Keratinocyte (primary cell): ENCODE measurements around the gene IFNA5. TPM values are rescaled to one million over a fixed set of nuclear protein-coding genes. Genes with fewer than 3 reads are reported as not detected.
A peak's percentile ranks its signal among the peaks of the same experiment; 100 is the strongest.

Experiments
- DNase-seq: peaks from one replicate; pipeline ENCODE4 v3.0.0-alpha.2; 2011; ENCODE audit warnings: low read depth, missing footprints, low spot score
- FAIRE-seq: peaks from 2 replicates; lab custom pipeline; 2011; peaks lifted over from hg19 to GRCh38; lab: Jason Lieb, UNC
- H2AFZ ChIP-seq: 2 replicates; pipeline ENCODE4 v1.6.0; 2012; ENCODE audit warnings: low read length, control low read depth, inconsistent platforms; ENCODE audit not compliant: control insufficient read depth
- H3K27ac ChIP-seq: 2 replicates; pipeline ENCODE4 v1.5.1; 2011; ENCODE audit warnings: low read length; ENCODE audit not compliant: control insufficient read depth, insufficient read depth
- H3K27me3 ChIP-seq: 3 replicates; pipeline ENCODE4 v1.6.0; 2011; ENCODE audit warnings: low read length; ENCODE audit not compliant: control insufficient read depth, insufficient read depth; ENCODE audit errors: extremely low read depth
- H3K36me3 ChIP-seq, 2 experiments: 2 replicates in 1 of 2; 3 replicates in 1 of 2; pipeline ENCODE4 v1.5.1; 2011; ENCODE audit warnings: low read length in 2 of 2, mild to moderate bottlenecking in 1 of 2; ENCODE audit not compliant: control insufficient read depth in 2 of 2, insufficient read depth in 2 of 2; ENCODE audit errors: extremely low read depth in 1 of 2
- H3K4me1 ChIP-seq: 3 replicates; pipeline ENCODE4 v1.5.1; 2011; ENCODE audit warnings: low read length; ENCODE audit not compliant: control insufficient read depth, insufficient read depth; ENCODE audit errors: extremely low read depth
- H3K4me2 ChIP-seq: 3 replicates; pipeline ENCODE4 v1.6.0; 2011; ENCODE audit warnings: low read depth, low read length; ENCODE audit not compliant: control insufficient read depth, insufficient read depth; ENCODE audit errors: extremely low read depth
- H3K4me3 ChIP-seq, 3 experiments: fragments of 200-600 bp in 1 of 3; sonication (generic) in 1 of 3; 2 replicates in 2 of 3; 3 replicates in 1 of 3; pipeline ENCODE4 v1.5.1; 2011 to 2016; ENCODE audit warnings: low read length in 3 of 3, mild to moderate bottlenecking in 3 of 3, control low read depth in 2 of 3, inconsistent platforms in 1 of 3, low read depth in 1 of 3, mixed read lengths in 1 of 3, mixed run types in 1 of 3, moderate library complexity in 1 of 3; ENCODE audit not compliant: control insufficient read depth in 2 of 3, insufficient read depth in 2 of 3; ENCODE audit errors: extremely low read depth in 1 of 3
- H3K79me2 ChIP-seq: 2 replicates; pipeline ENCODE4 v1.6.0; 2012; ENCODE audit warnings: low read length; ENCODE audit not compliant: control insufficient read depth, insufficient read depth
- H3K9ac ChIP-seq: 3 replicates; pipeline ENCODE4 v1.6.0; 2011; ENCODE audit warnings: low read length; ENCODE audit not compliant: control insufficient read depth, insufficient read depth; ENCODE audit errors: extremely low read depth
- H3K9me1 ChIP-seq: 3 replicates; pipeline ENCODE4 v1.6.0; 2011; ENCODE audit warnings: low read length; ENCODE audit not compliant: control insufficient read depth, insufficient read depth; ENCODE audit errors: extremely low read depth
- H3K9me3 ChIP-seq: 2 replicates; pipeline ENCODE4 v1.5.1; 2012; ENCODE audit warnings: low read depth, low read length; ENCODE audit not compliant: control insufficient read depth
- H4K20me1 ChIP-seq: 3 replicates; pipeline ENCODE4 v1.6.0; 2011; ENCODE audit warnings: low read length; ENCODE audit not compliant: control insufficient read depth, insufficient read depth; ENCODE audit errors: extremely low read depth
- EZH2 ChIP-seq: IDR thresholded peaks from one replicate; pipeline ENCODE4 v1.6.1; 2012; ENCODE audit warnings: inconsistent platforms, mild to moderate bottlenecking, low read length, moderate library complexity
- dilution Hi-C: fragments of 300-500 bp; cut with MboI; formaldehyde crosslinking; loops from one replicate; pipeline ENCODE4 v1.7.0; 2020; ENCODE audit warnings: low sequenced_read_pairs; ENCODE audit not compliant: extremely low pct_ligation_motif_present
- polyA plus RNA-seq, 5 experiments: library from polyadenylated mRNA; depleted of rRNA in 3 of 5; stranded (reverse) in 3 of 5; stranded (forward) in 1 of 5; unstranded in 1 of 5; fragments of >200 nt; gene quantifications; 1 replicate in 1 of 5; 2 replicates in 3 of 5; 3 replicates in 1 of 5; pipeline versions ENCODE4 v1.2.1 to v1.2.3, GENCODE V29; 2011 to 2012; ENCODE audit warnings: missing spikeins in 2 of 5, low read depth in 1 of 5, low replicate concordance in 1 of 5
- TF ChIP-seq, protein P1 (sequence below), 3 experiments: IDR thresholded peaks in 1 of 3; conservative IDR thresholded peaks in 1 of 3; optimal IDR thresholded peaks in 1 of 3; 2 replicates in 2 of 3; 3 replicates in 1 of 3; pipeline versions ENCODE3 to v1.5.1; 2011; ENCODE audit warnings: low read length in 3 of 3, mild to moderate bottlenecking in 3 of 3, moderate library complexity in 2 of 3, control low read depth in 1 of 3, inconsistent platforms in 1 of 3; ENCODE audit not compliant: insufficient read depth in 2 of 3; ENCODE audit errors: extremely low read depth in 1 of 3

The IFNA5 gene
- polyA plus RNA-seq, 1 donor (not counting 4 experiments of a cell fraction or from before 2014, with no cell fraction given): not detected

DNA sequence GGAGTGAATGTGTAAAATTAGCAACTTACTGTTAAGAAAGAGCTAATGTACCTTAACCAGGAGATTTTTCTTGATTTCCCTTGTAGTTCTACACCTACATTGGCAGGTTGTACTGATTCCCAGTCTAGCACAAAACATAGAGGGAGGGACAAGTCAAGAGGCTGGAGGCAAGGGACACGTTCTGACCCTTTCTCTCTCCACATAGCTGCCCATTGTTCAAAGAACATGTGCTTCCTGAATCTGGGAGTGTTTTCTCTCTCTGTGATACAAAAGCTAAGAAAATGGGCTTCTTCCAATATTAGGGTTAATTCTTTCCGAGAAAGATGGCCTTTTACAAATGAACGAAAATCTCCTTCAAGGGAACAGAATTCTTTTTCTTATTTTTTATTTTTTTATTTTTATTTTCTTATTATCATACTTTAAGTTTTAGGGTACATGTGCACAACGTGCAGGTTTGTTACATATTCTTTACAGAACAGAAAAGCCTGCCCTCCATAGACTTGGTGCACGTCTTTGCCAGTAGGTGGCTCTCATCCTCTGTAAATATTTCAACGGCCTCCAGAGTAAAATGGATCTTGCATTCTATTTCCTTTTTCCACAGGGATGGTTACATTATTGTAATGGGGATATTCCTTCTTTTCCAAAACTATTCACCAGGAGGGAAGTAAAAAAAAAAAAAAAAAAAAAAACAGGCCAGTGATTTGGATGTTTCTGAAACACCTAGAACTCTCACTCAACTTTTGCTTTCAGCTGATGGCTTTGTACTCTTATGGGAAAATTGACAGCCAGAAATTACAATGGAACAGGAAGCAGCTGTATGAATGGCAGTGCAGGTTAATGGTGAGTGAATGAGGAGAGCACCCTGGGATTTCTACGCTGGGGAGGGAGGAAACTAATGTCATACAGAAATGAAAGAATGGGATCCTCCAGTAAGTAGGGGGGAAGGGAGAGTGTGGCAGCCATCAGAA lies 13.1 kb upstream of the IFNA5 start:
- no peak overlapping the region for H2AFZ ChIP-seq
- dilution Hi-C loops: no loop called here
- no peaks in the 10 kb centered on the region for H3K9me1 ChIP-seq
- peaks cover 6% of the 10 kb centered on the region for H3K4me1 ChIP-seq
- no peaks in the 10 kb centered on the region for H3K9me3 ChIP-seq
- H3K4me3 ChIP-seq: no peak overlapping the region
- no peak overlapping the region for H3K27ac ChIP-seq
- DNase-seq (no peak), FAIRE-seq (no peak)
- no peak overlapping the region for H3K9ac ChIP-seq
- H3K79me2 ChIP-seq: no peaks in the 10 kb centered on the region
- TF ChIP-seq, protein P1, sequence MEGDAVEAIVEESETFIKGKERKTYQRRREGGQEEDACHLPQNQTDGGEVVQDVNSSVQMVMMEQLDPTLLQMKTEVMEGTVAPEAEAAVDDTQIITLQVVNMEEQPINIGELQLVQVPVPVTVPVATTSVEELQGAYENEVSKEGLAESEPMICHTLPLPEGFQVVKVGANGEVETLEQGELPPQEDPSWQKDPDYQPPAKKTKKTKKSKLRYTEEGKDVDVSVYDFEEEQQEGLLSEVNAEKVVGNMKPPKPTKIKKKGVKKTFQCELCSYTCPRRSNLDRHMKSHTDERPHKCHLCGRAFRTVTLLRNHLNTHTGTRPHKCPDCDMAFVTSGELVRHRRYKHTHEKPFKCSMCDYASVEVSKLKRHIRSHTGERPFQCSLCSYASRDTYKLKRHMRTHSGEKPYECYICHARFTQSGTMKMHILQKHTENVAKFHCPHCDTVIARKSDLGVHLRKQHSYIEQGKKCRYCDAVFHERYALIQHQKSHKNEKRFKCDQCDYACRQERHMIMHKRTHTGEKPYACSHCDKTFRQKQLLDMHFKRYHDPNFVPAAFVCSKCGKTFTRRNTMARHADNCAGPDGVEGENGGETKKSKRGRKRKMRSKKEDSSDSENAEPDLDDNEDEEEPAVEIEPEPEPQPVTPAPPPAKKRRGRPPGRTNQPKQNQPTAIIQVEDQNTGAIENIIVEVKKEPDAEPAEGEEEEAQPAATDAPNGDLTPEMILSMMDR (optimal IDR thresholded peaks at IDR 0.05 in 1 of 3, IDR thresholded peaks at IDR 0.05 in 1 of 3, conservative IDR thresholded peaks at IDR 0.05 in 1 of 3; ENCODE audit: extremely low read depth in 1 of 3, insufficient read depth in 2 of 3, low read length in 3 of 3): peak; percentile 40 to 64 (median 58)
- no peak for TF ChIP-seq EZH2
- H3K27me3 ChIP-seq: no peaks in the 10 kb centered on the region
- peaks cover 0 to 2% of the 10 kb centered on the region in 2 experiments for H3K36me3 ChIP-seq
- H3K4me2 ChIP-seq: no peak overlapping the region
- no peaks in the 10 kb centered on the region for H4K20me1 ChIP-seq

DNA sequence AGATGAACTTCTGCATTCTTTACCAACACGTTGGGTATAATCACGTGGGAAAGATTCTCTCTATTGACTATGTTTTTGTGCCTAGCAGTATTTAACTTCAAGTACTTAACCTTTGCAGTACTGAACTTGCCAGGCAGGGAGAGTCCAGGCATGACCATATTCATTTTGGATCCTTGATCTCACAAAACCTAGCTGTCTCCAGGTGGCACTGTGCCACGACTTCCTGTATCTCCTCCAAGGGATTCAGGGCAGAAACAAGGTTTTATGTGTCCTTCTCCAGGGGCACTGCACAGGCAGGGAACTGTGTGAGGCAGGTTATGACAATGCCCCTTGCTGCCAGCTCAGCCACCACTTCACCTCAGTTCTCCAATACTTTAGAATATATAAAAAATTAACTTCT lies 11.7 kb upstream of the IFNA5 start:
- no peaks in the 10 kb centered on the region for H4K20me1 ChIP-seq
- no peak overlapping the region for H3K4me2 ChIP-seq
- H3K9me1 ChIP-seq: no peaks in the 10 kb centered on the region
- dilution Hi-C loops: no loop called here
- no peak overlapping the region for H3K4me3 ChIP-seq
- H3K9ac ChIP-seq: no peak overlapping the region
- DNase-seq (no peak), FAIRE-seq (peak; percentile 65)
- no peaks in the 10 kb centered on the region for H3K36me3 ChIP-seq
- no peaks in the 10 kb centered on the region for H3K27me3 ChIP-seq
- no peak for TF ChIP-seq EZH2
- TF ChIP-seq, protein P1 (optimal IDR thresholded peaks at IDR 0.05 in 1 of 3, IDR thresholded peaks at IDR 0.05 in 1 of 3, conservative IDR thresholded peaks at IDR 0.05 in 1 of 3; ENCODE audit: extremely low read depth in 1 of 3, insufficient read depth in 2 of 3, low read length in 3 of 3): peak in 1 of 3 experiments; percentile 36
- no peaks in the 10 kb centered on the region for H3K9me3 ChIP-seq
- H3K4me1 ChIP-seq: peaks cover 6% of the 10 kb centered on the region
- no peak overlapping the region for H3K27ac ChIP-seq
- H2AFZ ChIP-seq: no peak overlapping the region
- H3K79me2 ChIP-seq: no peaks in the 10 kb centered on the region
